HEK293 (cell line): Measurements from ENCODE around the gene KLHL17.

Experiments
- EGR2 ChIP-seq: fragments of 450-650 bp; formaldehyde crosslinking; IDR thresholded peaks from 2 replicates; pipeline ENCODE4 v1.5.1; 2016; ENCODE audit warnings: low read depth, missing biosample characterization, missing genetic modification characterization
- HOXA7 ChIP-seq: sonication (generic); formaldehyde crosslinking; IDR thresholded peaks from 2 replicates; pipeline ENCODE4 v1.8.1; 2022; ENCODE audit warnings: missing genetic modification reagents, borderline replicate concordance
- MZF1 ChIP-seq: fragments of 450-650 bp; formaldehyde crosslinking; IDR thresholded peaks from 2 replicates; pipeline ENCODE4 v1.5.1; 2017; ENCODE audit warnings: missing biosample characterization, missing genetic modification characterization, borderline replicate concordance
- REPIN1 ChIP-seq: fragments of 450-650 bp; formaldehyde crosslinking; IDR thresholded peaks from 2 replicates; pipeline ENCODE4 v1.5.1; 2017; ENCODE audit warnings: missing biosample characterization, missing genetic modification characterization, low read depth
- SCRT2 ChIP-seq: fragments of 450-650 bp; formaldehyde crosslinking; IDR thresholded peaks from 2 replicates; pipeline ENCODE4 v1.5.1; 2016; ENCODE audit warnings: missing biosample characterization, missing genetic modification characterization
- ZBTB1 ChIP-seq: fragments of 450-650 bp; formaldehyde crosslinking; IDR thresholded peaks from 2 replicates; pipeline ENCODE4 v1.5.1; 2016; ENCODE audit warnings: missing biosample characterization, missing genetic modification characterization
- ZEB2 ChIP-seq: fragments of 450-650 bp; formaldehyde crosslinking; IDR thresholded peaks from 2 replicates; pipeline ENCODE4 v1.5.1; 2016; ENCODE audit warnings: missing biosample characterization, missing genetic modification characterization
- ZFP69B ChIP-seq: fragments of 450-650 bp; formaldehyde crosslinking; IDR thresholded peaks from 2 replicates; pipeline ENCODE4 v1.5.1; 2016; ENCODE audit warnings: missing biosample characterization, missing genetic modification characterization
- ZIC2 ChIP-seq: fragments of 450-650 bp; formaldehyde crosslinking; IDR thresholded peaks from 2 replicates; pipeline ENCODE4 v1.5.1; 2016; ENCODE audit warnings: missing biosample characterization, missing genetic modification characterization
- ZNF114 ChIP-seq: fragments of 450-650 bp; formaldehyde crosslinking; IDR thresholded peaks from 2 replicates; pipeline ENCODE4 v1.5.0; 2017; ENCODE audit warnings: missing biosample characterization, missing genetic modification characterization
- ZNF223 ChIP-seq: fragments of 450-650 bp; formaldehyde crosslinking; IDR thresholded peaks from 2 replicates; pipeline ENCODE4 v1.5.1; 2016; ENCODE audit warnings: missing biosample characterization, missing genetic modification characterization
- ZNF23 ChIP-seq: fragments of 450-650 bp; formaldehyde crosslinking; IDR thresholded peaks from 2 replicates; pipeline ENCODE4 v1.5.1; 2016; ENCODE audit warnings: missing biosample characterization, missing genetic modification characterization, borderline replicate concordance
- ZNF239 ChIP-seq: fragments of 450-650 bp; formaldehyde crosslinking; IDR thresholded peaks from 2 replicates; pipeline ENCODE4 v1.5.1; 2016; ENCODE audit warnings: missing biosample characterization, missing genetic modification characterization
- ZNF292 ChIP-seq: fragments of 450-650 bp; formaldehyde crosslinking; IDR thresholded peaks from 2 replicates; pipeline ENCODE4 v1.5.1; 2016; ENCODE audit warnings: low read depth, missing biosample characterization, missing genetic modification characterization, borderline replicate concordance
- ZNF394 ChIP-seq: fragments of 450-650 bp; formaldehyde crosslinking; IDR thresholded peaks from 2 replicates; pipeline ENCODE4 v1.5.1; 2016; ENCODE audit warnings: missing biosample characterization, missing genetic modification characterization, mild to moderate bottlenecking, moderate library complexity, borderline replicate concordance
- ZNF426 ChIP-seq: fragments of 450-650 bp; formaldehyde crosslinking; IDR thresholded peaks from 2 replicates; pipeline ENCODE4 v1.5.1; 2017; ENCODE audit warnings: missing biosample characterization, missing genetic modification characterization, mild to moderate bottlenecking, inconsistent platforms, moderate library complexity
- ZNF530 ChIP-seq: fragments of 450-650 bp; formaldehyde crosslinking; IDR thresholded peaks from 2 replicates; pipeline ENCODE4 v1.5.1; 2016; ENCODE audit warnings: low read depth, missing biosample characterization, missing genetic modification characterization
- ZNF600 ChIP-seq: fragments of 450-650 bp; formaldehyde crosslinking; IDR thresholded peaks from 2 replicates; pipeline ENCODE4 v1.5.1; 2016; ENCODE audit warnings: missing biosample characterization, missing genetic modification characterization
- ZNF610 ChIP-seq: fragments of 450-650 bp; formaldehyde crosslinking; IDR thresholded peaks from 2 replicates; pipeline ENCODE4 v1.5.1; 2016; ENCODE audit warnings: missing biosample characterization, missing genetic modification characterization, borderline replicate concordance
- ZNF623 ChIP-seq: fragments of 450-650 bp; formaldehyde crosslinking; IDR thresholded peaks from 2 replicates; pipeline ENCODE4 v1.5.1; 2016; ENCODE audit warnings: missing biosample characterization, missing genetic modification characterization
- ZNF658 ChIP-seq: fragments of 450-650 bp; formaldehyde crosslinking; IDR thresholded peaks from 2 replicates; pipeline ENCODE4; 2016; ENCODE audit warnings: missing biosample characterization, missing genetic modification characterization
- ZNF707 ChIP-seq: fragments of 450-650 bp; formaldehyde crosslinking; IDR thresholded peaks from 2 replicates; pipeline ENCODE4 v1.5.1; 2016; ENCODE audit warnings: missing biosample characterization, missing genetic modification characterization
- ZNF830 ChIP-seq: fragments of 450-650 bp; IDR thresholded peaks from 2 replicates; pipeline ENCODE4 v1.5.0; 2018; ENCODE audit warnings: missing biosample characterization, missing genetic modification characterization, low read depth, mild to moderate bottlenecking, moderate library complexity
- ZSCAN5A ChIP-seq: fragments of 450-650 bp; formaldehyde crosslinking; IDR thresholded peaks from 2 replicates; pipeline ENCODE4 v1.5.1; 2016; ENCODE audit warnings: missing biosample characterization, missing genetic modification characterization
- TF ChIP-seq, protein P1 (sequence below): fragments of 450-650 bp; formaldehyde crosslinking; IDR thresholded peaks from 2 replicates; pipeline ENCODE4 v1.5.1; 2016; ENCODE audit warnings: missing biosample characterization, missing genetic modification characterization
- TF ChIP-seq, protein P2 (sequence below): fragments of 450-650 bp; formaldehyde crosslinking; IDR thresholded peaks from 2 replicates; pipeline ENCODE4; 2016; ENCODE audit warnings: missing biosample characterization, missing genetic modification characterization
- TF ChIP-seq, protein P3 (sequence below): fragments of 450-650 bp; formaldehyde crosslinking; conservative IDR thresholded peaks from 2 replicates; pipeline ENCODE4 v1.5.1; 2016; ENCODE audit warnings: low read depth, missing biosample characterization, missing genetic modification characterization
- TF ChIP-seq, protein P4 (sequence below): fragments of 450-650 bp; formaldehyde crosslinking; IDR thresholded peaks from 2 replicates; pipeline ENCODE4 v1.5.1; 2016; ENCODE audit warnings: missing biosample characterization, missing genetic modification characterization

The KLHL17 gene

GRCh38 chr1:925561-926421 lies 34.6 kb upstream of the KLHL17 start (continued):
- TF ChIP-seq, protein P1, sequence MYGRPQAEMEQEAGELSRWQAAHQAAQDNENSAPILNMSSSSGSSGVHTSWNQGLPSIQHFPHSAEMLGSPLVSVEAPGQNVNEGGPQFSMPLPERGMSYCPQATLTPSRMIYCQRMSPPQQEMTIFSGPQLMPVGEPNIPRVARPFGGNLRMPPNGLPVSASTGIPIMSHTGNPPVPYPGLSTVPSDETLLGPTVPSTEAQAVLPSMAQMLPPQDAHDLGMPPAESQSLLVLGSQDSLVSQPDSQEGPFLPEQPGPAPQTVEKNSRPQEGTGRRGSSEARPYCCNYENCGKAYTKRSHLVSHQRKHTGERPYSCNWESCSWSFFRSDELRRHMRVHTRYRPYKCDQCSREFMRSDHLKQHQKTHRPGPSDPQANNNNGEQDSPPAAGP (tag by site-specific recombination), result peak; percentile 90
- TF ChIP-seq EGR2 (peak; percentile 66), HOXA7 (CRISPR knock-in tag) (no peak), ZNF426 (tag by site-specific recombination) (no peak), ZNF114 (tag by site-specific recombination) (no peak), ZEB2 (tag by site-specific recombination) (peak; percentile 83), MZF1 (no peak), SCRT2 (tag by site-specific recombination) (peak; percentile 36; the same call in 1 of the 2 replicates), ZSCAN5A (no peak), ZFP69B (tag by site-specific recombination) (peak; percentile 77), ZNF623 (tag by site-specific recombination) (no peak), ZNF707 (tag by site-specific recombination) (no peak), ZNF530 (tag by site-specific recombination) (no peak), ZNF610 (tag by site-specific recombination) (peak; percentile 90), ZNF394 (tag by site-specific recombination) (peak; percentile 20; the same call in 1 of the 2 replicates), ZBTB1 (tag by site-specific recombination) (0 out of 2 replicates have a peak, but pooled peaks have one; percentile 14), ZNF600 (tag by site-specific recombination) (peak; percentile 95), ZNF239 (tag by site-specific recombination) (no peak), ZNF658 (tag by site-specific recombination) (no peak), ZNF830 (tag by site-specific recombination) (no peak), ZNF23 (tag by site-specific recombination) (no peak), REPIN1 (no peak), ZIC2 (tag by site-specific recombination) (peak; percentile 75), ZNF223 (tag by site-specific recombination) (no peak), ZNF292 (tag by site-specific recombination) (no peak)
- TF ChIP-seq, protein P2, sequence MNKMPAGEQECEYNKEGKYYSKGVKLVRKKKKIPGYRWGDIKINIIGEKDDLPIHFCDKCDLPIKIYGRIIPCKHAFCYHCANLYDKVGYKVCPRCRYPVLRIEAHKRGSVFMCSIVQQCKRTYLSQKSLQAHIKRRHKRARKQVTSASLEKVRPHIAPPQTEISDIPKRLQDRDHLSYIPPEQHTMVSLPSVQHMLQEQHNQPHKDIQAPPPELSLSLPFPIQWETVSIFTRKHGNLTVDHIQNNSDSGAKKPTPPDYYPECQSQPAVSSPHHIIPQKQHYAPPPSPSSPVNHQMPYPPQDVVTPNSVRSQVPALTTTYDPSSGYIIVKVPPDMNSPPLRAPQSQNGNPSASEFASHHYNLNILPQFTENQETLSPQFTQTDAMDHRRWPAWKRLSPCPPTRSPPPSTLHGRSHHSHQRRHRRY, result peak; percentile 71; the same call in 1 of the 2 replicates
- TF ChIP-seq, protein P3, sequence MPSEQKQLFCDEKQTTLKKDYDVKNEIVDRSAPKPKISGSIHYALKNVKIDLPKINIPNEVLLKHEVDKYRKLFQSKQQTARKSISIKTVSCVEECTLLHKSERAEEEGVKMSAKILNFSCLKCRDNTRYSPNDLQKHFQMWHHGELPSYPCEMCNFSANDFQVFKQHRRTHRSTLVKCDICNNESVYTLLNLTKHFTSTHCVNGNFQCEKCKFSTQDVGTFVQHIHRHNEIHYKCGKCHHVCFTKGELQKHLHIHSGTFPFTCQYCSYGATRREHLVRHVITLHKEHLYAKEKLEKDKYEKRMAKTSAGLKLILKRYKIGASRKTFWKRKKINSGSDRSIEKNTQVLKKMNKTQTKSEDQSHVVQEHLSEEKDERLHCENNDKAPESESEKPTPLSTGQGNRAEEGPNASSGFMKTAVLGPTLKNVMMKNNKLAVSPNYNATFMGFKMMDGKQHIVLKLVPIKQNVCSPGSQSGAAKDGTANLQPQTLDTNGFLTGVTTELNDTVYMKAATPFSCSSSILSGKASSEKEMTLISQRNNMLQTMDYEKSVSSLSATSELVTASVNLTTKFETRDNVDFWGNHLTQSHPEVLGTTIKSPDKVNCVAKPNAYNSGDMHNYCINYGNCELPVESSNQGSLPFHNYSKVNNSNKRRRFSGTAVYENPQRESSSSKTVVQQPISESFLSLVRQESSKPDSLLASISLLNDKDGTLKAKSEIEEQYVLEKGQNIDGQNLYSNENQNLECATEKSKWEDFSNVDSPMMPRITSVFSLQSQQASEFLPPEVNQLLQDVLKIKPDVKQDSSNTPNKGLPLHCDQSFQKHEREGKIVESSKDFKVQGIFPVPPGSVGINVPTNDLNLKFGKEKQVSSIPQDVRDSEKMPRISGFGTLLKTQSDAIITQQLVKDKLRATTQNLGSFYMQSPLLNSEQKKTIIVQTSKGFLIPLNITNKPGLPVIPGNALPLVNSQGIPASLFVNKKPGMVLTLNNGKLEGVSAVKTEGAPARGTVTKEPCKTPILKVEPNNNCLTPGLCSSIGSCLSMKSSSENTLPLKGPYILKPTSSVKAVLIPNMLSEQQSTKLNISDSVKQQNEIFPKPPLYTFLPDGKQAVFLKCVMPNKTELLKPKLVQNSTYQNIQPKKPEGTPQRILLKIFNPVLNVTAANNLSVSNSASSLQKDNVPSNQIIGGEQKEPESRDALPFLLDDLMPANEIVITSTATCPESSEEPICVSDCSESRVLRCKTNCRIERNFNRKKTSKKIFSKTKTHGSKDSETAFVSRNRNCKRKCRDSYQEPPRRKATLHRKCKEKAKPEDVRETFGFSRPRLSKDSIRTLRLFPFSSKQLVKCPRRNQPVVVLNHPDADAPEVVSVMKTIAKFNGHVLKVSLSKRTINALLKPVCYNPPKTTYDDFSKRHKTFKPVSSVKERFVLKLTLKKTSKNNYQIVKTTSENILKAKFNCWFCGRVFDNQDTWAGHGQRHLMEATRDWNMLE (tag by site-specific recombination), result no peak
- TF ChIP-seq, protein P4, sequence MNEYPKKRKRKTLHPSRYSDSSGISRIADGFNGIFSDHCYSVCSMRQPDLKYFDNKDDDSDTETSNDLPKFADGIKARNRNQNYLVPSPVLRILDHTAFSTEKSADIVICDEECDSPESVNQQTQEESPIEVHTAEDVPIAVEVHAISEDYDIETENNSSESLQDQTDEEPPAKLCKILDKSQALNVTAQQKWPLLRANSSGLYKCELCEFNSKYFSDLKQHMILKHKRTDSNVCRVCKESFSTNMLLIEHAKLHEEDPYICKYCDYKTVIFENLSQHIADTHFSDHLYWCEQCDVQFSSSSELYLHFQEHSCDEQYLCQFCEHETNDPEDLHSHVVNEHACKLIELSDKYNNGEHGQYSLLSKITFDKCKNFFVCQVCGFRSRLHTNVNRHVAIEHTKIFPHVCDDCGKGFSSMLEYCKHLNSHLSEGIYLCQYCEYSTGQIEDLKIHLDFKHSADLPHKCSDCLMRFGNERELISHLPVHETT (tag by site-specific recombination), result 0 out of 2 replicates have a peak, but pooled peaks have one; percentile 34
